HG03097 (cell line): Measurements from ENCODE around the gene KLF13.

Experiments used
- ATAC-seq: cut with Tn5 transposase; IDR thresholded peaks from one replicate; pipeline ENCODE4 v1.9.1; 2021; ENCODE audit not compliant: unreplicated experiment, low FRiP score

The KLF13 gene

GRCh38 chr15:31330836-31331235 lies 4.2 kb downstream of the KLF13 start:
- no peak for ATAC-seq

GRCh38 chr15:31331389-31331788 lies 4.8 kb downstream of the KLF13 start:
- no peak for ATAC-seq

DNA sequence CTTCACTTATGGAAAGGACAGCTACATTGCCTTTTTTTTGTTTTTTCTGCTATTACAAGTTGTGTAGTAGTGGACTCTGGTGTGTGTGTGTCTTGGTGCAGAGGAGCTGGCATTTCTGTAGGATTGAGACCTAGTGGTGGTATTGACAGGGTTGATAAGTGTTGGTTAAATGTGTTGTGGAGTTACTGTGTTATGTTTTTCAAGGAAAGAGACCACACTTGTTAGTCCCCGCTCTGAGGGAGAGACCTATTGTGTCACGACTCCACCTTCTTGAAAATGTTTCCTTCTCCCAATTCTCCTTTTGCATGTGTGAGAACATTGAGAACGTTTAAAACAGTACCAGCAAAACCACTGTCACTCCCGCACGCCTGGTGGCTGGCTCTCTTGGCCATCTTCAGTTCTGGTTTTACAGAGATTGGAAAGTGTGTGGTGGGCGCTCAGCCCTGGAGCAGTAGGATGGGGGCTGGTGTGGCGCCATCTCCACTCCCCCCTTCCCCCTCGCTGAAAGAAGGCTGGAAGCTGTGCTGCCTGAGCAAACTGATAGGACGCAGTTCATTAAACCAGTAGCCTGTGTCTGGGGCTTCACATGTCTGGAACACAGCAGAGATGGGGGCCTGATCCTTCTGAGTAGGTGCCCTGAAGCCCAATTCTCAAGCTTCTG lies 5.5 kb downstream of the KLF13 start:
- ATAC-seq = no peak

DNA sequence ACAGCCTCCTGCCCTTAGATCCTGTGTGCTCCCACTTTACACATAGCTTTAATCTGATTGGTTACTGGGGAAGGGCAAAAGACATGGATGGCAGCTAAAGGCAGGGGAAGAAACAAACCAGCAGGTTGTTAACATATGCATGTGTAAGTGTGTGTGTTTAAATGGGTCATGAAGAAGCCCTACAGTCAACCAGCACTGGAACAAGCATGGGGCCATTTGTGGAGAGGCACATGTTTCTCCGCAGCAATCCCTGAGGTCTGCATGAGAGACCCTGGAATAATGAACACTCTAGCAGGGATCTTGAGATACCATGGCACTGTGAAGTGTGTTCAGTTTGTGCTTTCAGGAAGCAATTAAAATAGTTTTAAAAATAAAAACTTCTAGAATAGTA lies 6.0 kb downstream of the KLF13 start:
- no peak for ATAC-seq

DNA sequence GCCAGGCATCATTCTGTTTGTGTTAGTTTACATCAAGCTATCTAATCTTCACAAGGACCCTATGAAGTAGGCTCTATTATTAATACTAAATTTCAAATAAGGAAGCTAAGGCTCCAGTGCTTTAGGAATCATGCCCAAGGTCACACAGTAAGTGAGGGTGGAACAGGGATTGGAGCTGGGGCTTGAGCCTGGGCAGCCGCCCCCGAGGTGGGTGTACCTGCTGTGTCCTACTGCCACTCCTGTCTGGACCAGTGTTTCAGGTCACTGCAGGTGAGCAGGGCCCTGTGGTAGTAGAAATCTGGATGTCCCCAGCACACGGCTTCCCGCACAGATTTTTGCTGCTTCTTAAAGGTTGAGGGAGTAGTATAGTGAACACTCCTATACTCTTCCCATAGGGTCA lies 6.5 kb downstream of the KLF13 start:
- ATAC-seq = no peak

- ATAC-seq = no peak
Observed at GRCh38 chr15:31333820-31334219, 7.2 kb downstream of the KLF13 start.

DNA sequence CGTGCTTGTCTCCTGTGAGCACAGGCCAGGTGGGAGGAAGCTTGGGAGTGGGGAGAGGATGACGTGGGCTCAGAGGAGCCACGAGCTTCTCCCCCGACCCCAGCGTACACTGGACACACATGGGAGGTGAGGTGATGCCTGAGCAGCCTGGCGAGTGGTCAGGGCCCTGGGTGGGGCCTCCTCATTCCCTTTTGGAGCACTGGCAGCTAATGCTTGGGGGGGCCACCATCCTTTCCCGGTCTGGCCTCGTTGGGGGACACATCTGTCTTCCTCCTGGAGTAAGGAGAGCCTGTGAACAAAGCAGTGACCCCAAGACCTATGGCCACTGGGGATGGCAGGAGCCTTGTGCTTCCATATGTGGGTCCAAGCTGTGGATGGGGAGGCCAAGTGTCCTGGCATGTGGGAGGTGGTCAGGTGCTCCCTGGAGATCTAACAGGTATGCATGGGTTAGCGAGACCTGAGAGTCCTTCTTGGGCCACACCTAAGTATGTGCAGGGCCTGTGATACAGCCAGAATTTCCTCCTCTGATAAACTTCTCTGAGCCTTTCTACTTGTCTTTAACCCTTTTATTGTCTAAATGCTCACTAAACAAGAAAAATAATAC lies 9.5 kb downstream of the KLF13 start:
- no peak for ATAC-seq

DNA sequence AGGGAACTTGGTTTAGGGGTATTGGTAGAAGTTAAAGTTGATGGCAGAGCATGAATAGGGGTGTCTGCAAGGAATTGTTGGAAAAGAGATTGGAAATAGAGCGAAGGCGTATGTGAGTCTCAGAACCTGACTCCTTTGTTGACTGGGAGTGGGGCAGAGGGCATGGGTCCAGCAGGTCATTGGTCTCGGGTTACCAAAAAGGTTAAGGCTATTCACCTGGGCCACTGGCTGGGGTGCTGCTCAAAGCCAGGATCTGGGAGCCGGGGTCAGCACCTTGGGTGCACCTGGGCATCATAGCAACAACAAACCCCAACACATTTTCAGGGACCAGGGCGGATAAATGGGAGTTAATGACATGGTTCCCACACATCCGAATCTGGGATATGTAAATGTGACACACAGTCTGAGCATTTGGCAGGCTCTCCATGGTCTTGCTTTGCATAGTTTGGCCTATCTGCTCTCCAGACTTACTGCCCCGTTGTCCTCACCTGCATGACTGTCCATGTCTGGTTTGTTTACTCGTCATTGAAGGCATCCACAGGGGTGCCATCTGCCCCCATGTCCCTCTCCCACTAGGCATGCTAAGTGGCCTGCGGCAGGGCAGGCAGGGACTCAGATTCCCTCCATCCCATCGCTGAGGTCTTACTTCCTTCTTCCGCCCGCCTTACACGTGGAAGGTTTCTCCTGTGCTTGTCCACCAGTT lies 10.1 kb downstream of the KLF13 start:
- no peak for ATAC-seq

DNA sequence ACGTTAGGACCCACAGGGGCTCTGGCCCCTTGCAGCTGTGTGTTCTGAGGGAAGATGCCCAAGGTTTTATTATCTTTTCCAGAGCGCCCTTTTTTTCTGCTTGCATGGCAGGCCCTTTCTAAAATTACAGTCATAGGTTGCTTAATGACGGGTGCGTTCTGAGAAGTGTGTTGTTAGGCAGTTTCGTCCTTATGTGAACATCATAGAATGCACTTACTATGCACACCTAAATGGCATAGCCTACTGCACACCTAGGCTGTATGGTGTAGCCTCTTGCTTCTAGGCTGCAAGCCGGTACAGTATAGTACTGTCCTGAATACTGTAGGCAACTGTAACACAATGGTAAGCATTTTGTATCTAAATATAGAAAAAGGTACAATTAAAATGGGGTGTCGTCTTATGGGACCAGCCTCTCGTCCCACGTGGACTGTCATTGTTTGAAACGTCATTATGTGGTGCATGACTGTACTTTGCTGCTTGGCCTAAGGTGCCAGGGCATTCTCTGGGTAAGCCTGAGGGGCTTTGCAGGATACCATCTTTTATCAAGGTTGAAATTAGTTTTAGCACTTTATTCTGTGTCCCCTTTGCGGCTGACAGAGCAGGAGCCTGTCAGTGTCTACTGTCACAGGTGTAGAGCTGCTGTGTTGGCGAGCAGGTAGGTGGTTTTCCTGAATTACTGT lies 10.9 kb downstream of the KLF13 start:
- ATAC-seq = no peak

DNA sequence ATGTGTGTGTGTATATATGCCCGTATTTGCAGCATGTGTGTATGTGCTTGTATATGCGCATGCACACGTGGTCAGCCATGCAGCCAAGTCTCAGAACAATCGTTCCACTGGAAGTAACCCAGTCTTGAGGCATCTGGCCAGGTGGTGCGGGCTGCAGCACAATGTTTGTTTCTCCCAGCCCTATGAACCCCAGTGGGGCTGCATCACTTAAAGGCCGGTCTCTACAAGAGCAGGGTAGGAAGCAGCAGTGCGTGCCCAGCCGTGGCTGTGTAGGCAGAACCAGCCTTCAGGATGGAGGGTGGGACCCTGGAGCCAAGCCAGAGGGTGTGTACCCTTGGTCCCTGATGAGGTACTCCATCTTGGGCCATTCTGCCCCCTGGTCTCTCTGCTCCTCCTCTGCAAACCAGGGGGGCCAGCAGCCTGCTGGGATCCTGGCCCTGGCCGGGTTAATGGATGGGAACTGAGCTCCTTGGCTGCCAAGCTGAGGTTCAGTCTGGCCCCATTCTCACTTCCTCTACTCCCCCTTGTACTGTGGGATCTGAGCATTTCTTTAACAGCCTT lies 11.8 kb downstream of the KLF13 start:
- ATAC-seq = peak; percentile 37

- ATAC-seq = peak; percentile 40
Observed at GRCh38 chr15:31338879-31339557, 12.4 kb downstream of the KLF13 start.

DNA sequence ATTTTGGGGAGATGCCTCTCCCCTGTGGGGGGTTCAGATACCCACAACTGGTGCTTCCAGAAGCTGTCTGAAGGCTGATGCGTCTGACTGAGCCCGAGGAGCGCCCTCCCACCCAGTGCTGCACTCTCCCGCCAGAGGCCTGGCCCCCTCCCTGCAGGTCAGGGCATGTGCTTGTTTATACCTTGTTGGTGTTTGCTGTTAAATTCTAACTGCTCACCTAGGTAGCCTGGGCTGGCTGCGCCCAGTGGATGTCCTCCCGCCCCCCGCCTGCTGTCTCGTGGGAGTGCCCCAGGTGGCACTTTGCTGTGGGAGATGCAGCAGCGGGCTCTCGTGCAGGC lies 12.9 kb downstream of the KLF13 start:
- no peak for ATAC-seq

GRCh38 chr15:31340047-31340446 lies 13.4 kb downstream of the KLF13 start:
- ATAC-seq = no peak

DNA sequence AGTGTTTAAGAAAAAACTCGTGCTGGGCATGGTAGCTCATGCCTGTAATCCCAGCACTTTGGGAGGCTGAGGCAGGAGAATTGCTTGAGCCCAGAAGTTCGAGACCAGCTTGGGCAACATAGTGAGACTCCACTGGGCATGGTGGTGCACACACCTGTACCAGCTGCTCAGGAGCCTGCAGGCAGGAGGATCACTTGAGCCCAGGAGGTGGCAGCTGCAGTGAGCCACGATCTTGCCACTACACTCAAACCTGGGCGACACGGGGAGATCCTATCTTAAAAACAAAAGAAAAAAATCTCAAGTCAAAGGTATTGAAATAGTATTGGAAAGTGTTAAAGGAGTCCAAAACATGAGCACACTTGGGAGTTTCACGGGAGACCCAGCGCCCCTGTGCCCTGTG lies 14.0 kb downstream of the KLF13 start:
- ATAC-seq = no peak

DNA sequence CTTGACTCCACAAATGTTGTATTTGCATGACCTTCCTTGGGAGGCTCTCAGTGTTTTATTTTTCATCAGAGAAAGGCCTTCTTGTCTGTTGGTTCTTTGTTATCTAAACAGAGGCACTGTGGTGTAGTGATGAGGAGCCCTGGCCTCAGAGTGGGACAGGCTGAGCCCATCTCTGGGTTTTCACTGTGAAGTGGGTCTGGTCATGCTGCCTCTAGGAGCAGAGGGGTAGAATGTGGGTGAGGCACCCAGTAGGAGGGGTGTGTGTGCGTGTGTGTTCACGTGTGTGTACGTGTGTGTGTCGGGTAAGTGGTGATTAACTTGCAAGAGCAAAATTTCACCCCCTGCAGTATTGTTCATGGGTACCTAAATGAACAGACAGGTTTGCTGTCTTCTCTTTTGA lies 14.4 kb downstream of the KLF13 start:
- no peak for ATAC-seq

DNA sequence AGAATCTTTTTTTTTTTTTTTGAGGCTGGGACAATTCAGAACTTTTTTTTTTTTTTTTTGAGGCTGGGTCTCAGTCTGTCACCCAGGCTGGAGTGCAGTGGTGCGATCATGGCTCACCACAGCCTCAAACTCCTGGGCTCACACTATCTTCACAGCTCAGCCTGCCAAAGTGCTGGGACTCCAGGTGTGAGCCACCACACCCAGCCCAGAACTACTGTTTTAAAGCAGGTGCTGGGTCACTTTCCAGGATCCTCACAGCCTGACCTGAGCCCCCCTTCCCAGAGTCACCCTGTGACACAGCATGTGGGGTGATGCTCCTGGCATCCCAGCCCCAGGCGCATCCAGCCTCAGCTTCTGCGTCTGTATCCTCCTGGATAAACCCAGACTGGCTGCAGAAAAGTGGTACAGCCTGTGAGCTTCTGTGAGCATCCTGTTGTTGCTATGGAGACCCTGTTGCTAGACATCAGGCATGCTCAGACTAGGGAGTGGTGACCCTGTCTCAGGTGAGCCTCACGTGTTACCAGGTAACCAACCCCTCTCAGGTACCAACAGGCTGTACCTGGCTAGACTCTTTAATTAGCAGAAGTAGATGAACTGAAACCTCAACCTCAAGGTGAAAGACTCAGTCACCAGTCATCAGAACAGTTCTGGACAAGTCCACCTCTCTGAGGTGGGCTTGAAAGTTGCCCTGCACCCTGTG lies 15.0 kb downstream of the KLF13 start:
- ATAC-seq = no peak

- ATAC-seq = no peak
Observed at GRCh38 chr15:31342381-31342780, 15.7 kb downstream of the KLF13 start.

GRCh38 chr15:31342781-31343626 lies 16.4 kb downstream of the KLF13 start:
- ATAC-seq = no peak

DNA sequence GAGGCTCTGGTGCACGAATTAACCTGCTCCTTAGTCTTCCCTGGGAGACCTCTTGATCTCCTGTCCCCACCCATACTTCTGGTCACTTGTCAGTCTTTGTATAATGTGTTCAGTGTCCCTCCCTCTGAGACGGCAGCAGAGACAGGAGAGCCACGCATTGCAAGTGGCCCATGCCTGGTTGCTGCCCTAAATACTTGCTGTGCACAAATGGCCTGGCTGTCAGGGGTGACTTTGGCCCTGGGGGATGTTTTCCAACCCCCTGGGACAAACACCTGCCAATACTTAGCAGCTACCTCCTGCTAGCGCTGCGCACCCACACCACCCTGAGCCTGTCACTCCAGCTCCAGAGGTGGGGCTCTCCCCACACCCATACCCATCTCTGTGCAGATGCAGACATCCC lies 17.2 kb downstream of the KLF13 start:
- ATAC-seq = no peak
